Measurements from ENCODE around the gene E2F2.

DNA sequence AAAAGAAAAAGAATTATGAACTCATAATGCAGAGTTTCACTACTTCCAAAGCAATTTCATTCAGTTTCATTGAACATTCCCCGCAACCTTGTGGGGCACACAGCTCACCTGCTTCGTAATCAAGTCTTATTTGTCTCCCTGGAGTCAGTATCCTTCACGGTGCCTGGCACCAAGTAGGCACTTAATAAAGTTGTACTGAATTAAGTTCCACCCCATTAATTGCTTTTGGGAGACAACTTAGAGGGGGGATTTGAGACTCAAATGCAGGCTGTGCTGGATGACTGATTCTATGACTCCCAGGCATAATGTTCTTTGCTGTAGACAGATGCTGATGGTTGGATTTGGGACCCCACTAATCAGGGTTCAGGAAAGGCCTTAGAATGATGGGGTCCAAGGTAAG is 34.7 kb upstream of the E2F2 start:
- TF ChIP-seq, protein P1, sequence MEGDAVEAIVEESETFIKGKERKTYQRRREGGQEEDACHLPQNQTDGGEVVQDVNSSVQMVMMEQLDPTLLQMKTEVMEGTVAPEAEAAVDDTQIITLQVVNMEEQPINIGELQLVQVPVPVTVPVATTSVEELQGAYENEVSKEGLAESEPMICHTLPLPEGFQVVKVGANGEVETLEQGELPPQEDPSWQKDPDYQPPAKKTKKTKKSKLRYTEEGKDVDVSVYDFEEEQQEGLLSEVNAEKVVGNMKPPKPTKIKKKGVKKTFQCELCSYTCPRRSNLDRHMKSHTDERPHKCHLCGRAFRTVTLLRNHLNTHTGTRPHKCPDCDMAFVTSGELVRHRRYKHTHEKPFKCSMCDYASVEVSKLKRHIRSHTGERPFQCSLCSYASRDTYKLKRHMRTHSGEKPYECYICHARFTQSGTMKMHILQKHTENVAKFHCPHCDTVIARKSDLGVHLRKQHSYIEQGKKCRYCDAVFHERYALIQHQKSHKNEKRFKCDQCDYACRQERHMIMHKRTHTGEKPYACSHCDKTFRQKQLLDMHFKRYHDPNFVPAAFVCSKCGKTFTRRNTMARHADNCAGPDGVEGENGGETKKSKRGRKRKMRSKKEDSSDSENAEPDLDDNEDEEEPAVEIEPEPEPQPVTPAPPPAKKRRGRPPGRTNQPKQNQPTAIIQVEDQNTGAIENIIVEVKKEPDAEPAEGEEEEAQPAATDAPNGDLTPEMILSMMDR (IDR thresholded peaks at IDR 0.05; ENCODE audit: low read length): no peak
- no peak for TF ChIP-seq EZH2 (IDR thresholded peaks at IDR 0.05; ENCODE audit: borderline replicate concordance, low read length)
